SKM-1 treated with dmso at 0.1 percent for 144 hours (cell line): Measurements from ENCODE around the gene KIR2DL4.
"Not testable (repeated sequence)": the region's sequence is repeated elsewhere in the genome, so short reads cannot be mapped to it uniquely, and the experiment has no call there.

Source experiments
- DNase-seq: peaks from one replicate; lab custom pipeline; 2025; ENCODE audit not compliant: unreplicated experiment; lab: John Stamatoyannopoulos, UW

The KIR2DL4 gene

DNA sequence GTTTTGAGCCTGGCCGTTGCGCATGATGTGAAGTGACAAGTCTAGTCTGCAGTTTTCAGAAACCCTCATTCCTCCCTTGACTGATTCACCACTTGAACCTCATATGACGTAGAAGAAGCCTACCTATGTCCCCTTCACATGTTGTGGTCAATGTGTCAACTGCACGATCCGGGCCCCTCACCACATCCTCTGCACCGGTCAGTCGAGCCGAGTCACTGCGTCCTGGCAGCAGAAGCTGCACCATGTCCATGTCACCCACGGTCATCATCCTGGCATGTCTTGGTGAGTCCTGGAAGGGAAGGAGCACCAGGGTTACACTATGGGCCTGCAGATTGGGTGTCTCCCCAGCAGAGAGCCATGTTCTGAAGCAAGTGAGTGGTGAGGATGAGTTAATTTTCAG lies at the start of gene KIR2DL4:
Gene KIR2DL4, plus strand, starts transcription at position 201 of the 400 bp plus-strand sequence. Its CDS starts 42 bp downstream, at position 243.
- no peak for DNase-seq

DNA sequence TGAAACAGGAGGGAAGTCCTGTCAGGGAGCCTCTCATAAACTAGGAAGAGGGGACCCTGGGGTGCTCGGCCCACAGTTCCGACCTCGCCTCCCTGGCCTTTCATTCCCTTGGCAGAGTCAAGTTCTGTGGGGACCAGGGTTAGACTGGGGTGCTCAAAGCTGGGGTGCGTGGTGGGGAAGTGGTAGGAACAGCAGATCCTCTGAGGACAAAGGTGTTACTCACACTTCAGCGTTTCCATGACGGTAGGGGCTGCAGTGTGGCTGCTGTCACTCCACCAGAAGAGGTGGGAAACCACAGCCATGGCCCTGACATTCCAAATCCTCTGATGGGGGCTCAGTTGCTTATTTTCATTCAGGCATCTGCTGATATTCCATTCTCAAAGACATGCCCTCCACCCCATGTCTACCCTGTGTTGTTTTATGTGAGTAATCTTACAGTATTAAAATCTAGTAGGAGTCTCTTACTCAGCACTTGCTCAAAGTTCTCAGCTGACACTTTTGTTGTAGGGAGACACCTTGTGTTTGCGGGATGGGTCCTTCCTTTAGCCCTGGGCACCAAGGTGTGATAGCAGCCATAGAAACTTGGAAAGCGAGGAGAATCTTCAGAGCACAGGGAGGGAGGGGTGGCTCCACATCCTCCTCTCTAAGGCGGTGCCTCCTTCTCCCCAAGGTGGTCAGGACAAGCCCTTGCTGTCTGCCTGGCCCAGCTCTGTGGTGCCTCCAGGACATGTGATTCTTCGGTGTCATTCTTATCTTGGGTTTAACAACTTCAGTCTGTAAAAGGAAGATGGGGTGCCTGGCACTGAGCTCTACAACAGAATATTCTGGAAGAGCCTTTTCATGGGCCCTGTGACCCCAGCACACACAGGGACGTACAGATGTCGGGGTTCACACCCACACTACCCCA lies 47.0 kb upstream of the KIR2DL4 start:
- DNase-seq: not testable (repeated sequence)

DNA sequence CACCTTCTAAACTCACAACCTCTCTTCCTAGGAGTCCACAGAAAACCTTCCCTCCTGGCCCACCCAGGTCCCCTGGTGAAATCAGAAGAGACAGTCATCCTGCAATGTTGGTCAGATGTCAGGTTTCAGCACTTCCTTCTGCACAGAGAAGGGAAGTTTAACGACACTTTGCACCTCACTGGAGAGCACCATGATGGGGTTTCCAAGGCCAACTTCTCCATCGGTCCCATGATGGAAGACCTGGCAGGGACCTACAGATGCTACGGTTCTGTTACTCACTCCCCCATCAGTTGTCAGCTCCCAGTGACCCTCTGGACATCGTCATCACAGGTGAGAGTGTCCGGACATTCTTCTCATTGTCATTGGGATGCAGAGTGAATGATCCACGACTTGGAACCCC lies 44.8 kb upstream of the KIR2DL4 start:
- not testable (repeated sequence) for DNase-seq

DNA sequence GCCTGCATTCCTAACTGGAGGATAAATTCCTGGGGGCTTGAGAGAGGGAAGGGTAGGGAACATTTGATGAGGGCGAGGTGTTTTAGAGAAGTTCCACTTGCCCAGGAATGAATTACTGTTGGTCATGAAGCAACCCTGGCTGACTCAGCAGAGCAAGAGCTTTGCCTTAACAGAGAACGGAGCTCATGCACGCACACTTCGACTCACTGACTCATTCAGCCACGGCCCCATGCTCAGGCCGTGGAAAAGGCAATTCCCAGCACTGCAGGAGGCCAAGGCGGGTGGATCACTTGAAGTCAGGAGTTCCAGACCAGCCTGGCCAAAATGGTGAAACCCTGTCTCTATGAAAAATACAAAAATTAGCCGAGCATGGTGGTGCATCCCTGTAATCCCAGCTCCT lies 39.2 kb upstream of the KIR2DL4 start:
- DNase-seq: peak; percentile 23

DNA sequence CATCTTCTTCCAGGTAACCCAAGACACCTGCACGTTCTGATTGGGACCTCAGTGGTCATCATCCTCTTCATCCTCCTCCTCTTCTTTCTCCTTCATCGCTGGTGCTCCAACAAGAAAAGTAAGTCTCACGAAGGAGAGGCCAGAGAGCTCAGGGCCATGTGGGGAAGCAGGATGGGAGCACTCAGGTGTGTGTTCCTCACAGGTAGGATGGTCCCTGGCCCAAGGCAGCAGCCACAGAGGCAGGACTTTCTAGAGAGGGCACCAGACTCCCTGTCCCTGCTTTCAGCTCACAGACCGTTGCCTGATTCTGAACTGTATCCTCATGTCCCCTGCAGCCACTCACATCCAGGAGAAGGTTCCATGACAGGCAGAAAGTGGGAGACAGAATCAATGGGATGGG lies 36.9 kb upstream of the KIR2DL4 start:
- not testable (repeated sequence) for DNase-seq

DNA sequence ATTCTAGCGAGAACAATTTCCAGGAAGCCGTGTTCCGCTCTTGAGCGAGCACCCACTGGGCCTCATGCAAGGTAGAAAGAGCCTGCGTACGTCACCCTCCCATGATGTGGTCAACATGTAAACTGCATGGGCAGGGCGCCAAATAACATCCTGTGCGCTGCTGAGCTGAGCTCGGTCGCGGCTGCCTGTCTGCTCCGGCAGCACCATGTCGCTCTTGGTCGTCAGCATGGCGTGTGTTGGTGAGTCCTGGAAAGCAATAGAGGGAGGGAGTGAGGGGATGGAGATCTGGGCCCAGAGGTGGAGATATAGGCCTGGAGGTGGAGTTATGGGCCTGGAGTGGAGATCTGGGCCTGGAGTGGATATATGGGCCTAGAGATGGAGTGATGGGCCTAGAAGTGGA lies 33.8 kb upstream of the KIR2DL4 start, which contains the start of gene KIR2DL1:
Gene KIR2DL1, plus strand, starts transcription at position 148 of the 400 bp plus-strand sequence. Its CDS starts 58 bp downstream, at position 206.
- not testable (repeated sequence) for DNase-seq

DNA sequence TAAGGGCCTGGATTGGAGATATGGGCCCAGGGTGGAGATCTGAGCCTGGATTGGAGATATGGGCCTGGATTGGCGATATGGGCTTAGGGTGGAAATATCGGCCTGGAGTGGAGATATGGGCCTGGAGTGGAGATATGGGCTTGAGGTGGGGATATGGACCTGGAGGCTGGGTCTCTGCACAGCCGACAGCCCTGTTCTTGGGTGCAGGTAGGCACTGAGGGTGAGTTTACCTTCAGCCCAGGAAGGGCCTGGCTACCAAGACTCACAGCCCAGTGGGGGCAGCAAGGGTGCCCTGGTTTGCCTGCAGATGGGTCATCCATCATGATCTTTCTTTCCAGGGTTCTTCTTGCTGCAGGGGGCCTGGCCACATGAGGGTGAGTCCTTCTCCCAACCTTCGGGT lies 32.9 kb upstream of the KIR2DL4 start:
- not testable (repeated sequence) for DNase-seq

DNA sequence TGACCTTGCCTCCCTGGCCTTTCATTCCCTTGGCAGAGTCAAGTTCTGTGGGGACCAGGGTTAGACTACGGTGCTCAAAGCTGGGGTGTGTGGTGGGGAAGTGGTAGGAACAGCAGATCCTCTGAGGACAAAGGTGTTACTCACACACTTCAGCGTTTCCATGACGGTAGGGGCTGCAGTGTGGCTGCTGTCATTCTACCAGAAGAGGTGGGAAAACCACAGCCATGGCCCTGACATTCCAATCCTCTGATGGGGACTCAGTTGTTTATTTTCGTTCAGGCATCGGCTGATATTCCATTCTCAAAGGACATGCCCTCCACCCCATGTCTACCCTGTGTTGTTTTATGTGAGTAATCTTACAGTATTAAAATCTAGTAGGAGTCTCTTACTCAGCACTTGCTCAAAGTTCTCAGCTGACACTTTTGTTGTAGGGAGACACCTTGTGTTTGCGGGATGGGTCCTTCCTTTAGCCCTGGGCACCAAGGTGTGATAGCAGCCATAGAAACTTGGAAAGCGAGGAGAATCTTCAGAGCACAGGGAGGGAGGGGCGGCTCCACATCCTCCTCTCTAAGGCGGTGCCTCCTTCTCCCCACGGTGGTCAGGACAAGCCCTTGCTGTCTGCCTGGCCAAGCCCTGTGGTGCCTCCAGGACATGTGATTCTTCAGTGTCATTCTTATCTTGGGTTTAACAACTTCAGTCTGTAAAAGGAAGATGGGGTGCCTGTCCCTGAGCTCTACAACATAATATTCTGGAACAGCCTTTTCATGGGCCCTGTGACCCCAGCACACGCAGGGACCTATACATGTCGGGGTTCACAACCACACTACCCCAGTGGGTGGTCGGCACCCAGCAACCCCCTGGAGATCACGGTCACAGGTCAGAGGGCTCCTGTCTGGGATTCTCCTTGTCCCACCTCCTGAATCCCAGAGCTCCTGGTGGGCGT lies 32.1 kb upstream of the KIR2DL4 start:
- DNase-seq: not testable (repeated sequence)

DNA sequence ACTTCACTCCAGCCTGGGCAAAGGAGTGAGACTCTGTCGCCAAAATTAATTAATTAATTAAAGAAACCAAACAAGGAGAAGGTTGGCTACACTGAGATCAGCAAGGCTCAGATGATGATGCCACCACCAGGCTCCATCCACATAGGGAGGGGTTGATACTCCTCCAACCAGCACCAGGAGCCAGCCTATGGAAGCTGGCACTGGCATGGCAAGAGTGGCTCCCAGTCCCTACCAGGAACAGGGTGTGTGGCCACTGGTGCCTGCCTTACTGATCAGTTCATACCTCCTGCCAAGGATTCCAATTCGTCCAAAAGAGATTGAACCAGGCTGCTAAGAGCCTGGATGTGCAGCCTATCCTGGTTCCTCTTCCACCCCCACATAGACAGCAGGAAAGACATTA lies 30.7 kb upstream of the KIR2DL4 start:
- not testable (repeated sequence) for DNase-seq

DNA sequence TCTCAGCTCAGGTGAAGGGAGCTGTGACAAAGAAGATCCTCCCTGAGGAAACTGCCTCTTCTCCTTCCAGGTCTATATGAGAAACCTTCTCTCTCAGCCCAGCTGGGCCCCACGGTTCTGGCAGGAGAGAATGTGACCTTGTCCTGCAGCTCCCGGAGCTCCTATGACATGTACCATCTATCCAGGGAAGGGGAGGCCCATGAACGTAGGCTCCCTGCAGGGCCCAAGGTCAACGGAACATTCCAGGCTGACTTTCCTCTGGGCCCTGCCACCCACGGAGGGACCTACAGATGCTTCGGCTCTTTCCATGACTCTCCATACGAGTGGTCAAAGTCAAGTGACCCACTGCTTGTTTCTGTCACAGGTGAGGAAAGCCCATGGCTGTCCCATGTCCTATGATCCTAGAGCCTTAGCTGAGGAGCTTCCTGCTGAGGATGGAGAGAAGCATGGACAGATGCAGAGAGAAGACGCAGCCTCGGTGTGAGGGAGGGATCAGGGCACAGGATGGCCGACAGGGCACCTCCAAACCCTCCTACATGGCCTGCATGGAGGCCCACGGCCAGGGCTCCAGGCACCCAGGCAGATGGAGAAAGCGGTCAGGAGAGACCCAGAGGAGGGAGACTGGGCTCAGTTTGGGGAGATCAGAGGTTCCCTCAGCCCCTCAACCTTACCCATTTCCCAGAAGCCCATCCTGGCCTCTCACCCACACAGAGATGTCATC lies 28.2 kb upstream of the KIR2DL4 start:
- DNase-seq: not testable (repeated sequence)

DNA sequence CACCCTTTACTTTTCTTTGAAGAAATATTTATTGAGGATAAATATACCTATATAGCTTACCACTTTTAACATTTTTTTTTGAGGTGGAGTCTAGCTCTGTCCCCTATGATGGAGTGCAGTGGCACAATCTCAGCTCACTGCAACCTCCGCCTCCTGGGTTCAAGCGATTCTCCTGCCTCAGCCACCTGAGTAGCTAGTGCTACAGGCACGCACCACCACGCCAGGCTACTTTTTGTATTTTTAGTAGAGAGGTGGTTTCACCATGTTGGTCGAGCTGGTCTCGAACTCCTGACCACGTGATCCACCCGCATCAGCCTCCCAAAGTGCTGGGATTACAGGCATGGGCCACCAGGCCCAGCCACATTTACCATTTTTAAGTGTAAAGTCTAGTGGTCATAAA lies 27.6 kb upstream of the KIR2DL4 start:
- DNase-seq: not testable (repeated sequence)

DNA sequence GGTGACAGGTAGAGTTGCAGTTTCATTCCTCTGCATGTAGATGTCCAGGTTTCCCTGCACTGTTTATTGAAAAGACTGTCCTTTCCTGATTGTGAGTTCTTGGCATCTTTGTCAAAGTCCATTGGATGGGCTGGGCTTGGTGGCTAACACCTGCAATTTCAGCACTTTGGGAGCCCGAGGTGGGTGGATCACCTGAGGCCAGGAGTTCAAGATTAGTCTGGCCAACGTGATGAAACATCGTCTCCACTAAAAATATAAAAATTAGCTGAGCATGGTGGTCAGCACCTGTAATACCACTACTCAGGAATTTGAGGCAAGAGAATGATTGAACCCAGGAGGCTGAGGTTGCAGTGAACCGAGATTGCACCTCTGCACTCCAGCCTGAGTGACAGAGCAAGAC lies 25.6 kb upstream of the KIR2DL4 start:
- DNase-seq: not testable (repeated sequence)

DNA sequence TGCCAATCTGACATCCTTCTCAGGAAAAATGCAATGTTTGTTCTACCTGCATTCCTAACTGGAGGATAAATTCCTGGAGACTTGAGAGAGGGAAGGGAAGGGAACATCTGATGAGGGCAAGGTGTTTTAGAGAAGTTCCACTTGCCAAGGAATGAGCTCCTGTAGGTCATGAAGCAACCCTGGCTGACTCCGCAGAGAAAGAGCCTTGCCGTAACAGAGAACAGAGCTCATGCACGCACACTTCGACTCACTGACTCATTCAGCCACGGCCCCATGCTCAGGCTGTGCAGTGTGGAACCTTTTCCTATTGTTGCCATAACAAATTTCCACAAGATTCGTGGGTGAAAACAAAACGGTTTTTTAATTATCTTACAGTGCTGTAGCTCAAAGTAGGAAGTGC lies 24.5 kb upstream of the KIR2DL4 start:
- DNase-seq: not testable (repeated sequence)

DNA sequence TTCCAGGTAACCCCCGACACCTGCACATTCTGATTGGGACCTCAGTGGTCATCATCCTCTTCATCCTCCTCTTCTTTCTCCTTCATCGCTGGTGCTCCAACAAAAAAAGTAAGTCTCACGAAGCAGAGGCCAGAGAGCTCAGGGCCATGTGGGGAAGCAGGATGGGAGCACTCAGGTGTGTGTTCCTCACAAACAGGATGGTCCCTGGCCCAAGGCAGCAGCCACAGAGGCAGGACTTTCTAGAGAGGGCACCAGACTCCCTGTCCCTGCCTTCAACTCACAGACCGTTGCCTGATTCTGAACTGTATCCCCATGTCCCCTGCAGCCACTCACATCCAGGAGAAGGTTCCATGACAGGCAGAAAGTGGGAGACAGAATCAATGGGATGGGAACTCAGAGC lies 20.5 kb upstream of the KIR2DL4 start:
- not testable (repeated sequence) for DNase-seq

DNA sequence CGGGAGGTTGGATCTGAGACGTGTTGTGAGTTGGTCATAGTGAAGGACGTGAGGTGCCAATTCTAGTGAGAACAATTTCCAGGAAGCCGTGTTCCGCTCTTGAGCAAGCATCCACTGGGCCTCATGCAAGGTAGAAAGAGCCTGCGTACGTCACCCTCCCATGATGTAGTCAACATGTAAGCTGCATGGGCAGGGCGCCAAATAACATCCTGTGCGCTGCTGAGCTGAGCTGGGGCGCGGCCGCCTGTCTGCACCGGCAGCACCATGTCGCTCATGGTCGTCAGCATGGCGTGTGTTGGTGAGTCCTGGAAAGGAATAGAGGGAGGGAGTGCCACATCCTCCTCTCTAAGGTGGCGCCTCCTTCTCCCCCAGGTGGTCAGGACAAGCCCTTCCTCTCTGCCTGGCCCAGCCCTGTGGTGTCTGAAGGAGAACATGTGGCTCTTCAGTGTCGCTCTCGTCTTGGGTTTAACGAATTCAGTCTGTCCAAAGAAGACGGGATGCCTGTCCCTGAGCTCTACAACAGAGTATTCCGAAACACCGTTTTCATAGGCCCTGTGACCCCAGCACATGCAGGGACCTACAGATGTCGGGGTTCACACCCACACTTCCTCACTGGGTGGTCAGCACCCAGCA lies 17.2 kb upstream of the KIR2DL4 start:
- not testable (repeated sequence) for DNase-seq

DNA sequence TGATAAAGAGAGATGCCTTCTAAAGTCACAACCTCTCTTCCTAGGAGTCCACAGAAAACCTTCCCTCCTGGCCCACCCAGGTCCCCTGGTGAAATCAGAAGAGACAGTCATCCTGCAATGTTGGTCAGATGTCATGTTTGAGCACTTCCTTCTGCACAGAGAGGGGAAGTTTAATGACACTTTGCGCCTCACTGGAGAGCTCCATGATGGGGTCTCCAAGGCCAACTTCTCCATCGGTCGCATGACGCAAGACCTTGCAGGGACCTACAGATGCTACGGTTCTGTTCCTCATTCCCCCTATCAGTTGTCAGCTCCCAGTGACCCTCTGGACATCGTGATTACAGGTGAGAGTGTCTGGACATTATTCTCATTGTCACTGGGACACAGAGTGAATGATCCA lies 15.3 kb upstream of the KIR2DL4 start:
- not testable (repeated sequence) for DNase-seq

DNA sequence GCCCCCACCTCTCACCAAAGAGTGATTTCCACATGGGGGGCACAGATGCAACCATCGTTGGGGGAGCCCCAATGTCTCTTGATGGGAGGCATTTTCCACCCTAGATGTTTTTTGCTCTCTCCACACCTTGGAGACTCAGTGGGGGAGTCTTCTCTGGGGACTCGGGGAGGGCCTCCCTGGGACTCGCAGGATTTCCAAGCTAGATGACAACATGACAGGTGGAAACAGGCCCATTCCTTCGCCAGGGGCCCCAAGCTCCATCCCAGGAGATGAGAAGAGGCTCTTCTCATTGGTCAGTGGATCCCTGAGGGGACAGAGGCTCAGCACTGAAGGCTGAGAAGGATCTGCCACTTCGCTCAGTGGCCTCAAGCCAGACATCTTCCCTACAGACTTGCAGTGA lies 12.7 kb upstream of the KIR2DL4 start:
- no peak for DNase-seq

DNA sequence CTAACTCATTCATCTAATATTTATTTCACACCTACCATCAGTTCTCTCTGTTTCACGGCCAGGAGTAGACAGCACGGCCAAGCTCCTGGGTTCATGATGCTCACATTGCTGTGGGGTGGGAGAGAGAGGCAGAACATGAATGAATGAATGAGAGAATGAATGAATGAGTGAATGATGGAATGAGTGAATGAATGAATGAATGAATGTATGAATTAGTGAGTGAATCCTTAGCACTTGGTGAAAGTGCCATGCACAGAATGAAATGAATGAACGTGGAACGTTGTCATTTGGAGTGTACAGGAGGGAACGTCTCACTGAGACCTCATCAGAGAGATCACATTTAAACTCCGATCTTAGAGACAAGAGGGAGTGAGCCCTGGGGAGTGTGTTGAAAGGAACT lies 11.9 kb upstream of the KIR2DL4 start:
- DNase-seq: no peak

DNA sequence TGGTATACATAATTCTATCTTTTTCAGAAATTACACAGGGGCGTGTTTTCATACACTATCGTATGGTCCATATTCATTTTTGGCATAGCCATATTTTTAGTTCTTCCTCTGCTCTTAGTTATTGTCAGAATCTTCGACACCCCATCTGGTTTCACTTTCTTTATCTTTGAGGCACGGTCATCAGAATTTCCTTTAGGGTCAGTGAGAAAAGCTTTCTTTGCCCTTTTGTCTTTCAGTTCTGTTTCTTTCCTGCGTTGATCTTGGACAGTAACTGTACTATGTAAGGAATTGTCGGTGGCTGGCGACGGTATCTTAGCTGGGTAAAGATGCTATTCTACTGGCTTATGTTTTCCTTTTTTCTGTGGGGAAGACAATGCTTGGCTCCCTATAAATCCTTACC lies 10.6 kb upstream of the KIR2DL4 start:
- DNase-seq: no peak

DNA sequence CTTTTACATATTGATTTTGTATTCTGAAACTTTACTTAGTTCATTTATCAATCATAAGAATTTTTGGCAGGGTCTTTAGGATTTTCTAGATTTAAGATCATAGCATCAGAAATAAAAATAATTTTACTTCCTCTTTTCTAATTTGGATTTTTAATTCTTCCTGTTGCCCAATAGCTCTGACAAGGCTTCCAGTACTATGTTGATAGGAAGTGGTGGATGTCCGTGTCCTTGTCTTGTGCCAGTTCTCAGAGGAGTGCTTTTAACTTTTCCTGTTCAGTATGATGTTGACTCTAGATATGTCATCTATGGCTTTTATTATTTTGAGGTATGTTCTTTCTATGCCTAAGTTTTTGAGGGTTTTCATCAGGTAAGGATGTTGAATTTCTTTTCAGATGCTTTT lies 7.7 kb upstream of the KIR2DL4 start:
- peak; percentile 3 for DNase-seq
